ENCODE results near the gene NSF. TPM values are rescaled to one million over a fixed set of nuclear protein-coding genes. Genes with fewer than 3 reads are reported as not detected.
A peak's percentile ranks its signal among the peaks of the same experiment; 100 is the strongest.

The NSF gene
- total and polyA plus RNA-seq, 8 donors: 26.9 to 61.8 (median 32.0) TPM

DNA sequence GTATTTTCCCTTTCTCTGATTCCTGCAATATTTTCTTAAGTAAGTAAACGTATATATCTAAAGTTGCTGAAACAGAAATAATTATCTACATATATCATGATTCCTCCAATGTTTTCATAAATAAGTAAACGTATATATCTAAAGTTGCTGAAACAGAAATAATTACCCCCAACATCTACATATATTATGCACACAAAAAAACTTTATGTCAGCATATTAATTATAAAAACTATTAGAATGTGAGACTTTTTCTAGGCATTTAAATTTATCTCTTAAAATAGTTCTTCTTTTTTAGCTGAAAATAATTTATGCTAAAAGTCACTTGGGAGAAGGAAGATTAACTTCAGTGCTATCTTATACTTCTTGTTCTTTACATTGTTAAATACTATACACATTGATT lies 139.6 kb downstream of the NSF start:
- intact Hi-C loops (cut with DNase I): no loop called here

DNA sequence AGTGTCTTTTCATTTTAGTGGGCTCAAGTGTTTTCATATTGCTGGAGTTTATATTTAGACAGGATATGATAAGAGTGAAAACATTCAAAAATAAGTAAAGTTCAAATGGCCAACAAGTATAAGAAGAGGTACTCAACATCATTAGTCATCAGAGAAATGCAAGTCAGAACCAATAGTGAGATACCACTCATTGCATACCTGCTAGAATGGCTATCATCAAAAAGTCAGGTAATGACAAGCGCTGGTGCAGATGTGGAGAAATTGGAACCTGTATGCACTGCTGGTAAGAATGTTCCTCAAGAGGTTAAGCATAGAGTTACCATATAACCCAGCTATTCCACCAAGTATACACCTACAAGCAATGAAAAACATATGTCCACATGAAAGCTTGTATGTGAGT lies 140.2 kb downstream of the NSF start:
- TF ChIP-seq, protein P1, sequence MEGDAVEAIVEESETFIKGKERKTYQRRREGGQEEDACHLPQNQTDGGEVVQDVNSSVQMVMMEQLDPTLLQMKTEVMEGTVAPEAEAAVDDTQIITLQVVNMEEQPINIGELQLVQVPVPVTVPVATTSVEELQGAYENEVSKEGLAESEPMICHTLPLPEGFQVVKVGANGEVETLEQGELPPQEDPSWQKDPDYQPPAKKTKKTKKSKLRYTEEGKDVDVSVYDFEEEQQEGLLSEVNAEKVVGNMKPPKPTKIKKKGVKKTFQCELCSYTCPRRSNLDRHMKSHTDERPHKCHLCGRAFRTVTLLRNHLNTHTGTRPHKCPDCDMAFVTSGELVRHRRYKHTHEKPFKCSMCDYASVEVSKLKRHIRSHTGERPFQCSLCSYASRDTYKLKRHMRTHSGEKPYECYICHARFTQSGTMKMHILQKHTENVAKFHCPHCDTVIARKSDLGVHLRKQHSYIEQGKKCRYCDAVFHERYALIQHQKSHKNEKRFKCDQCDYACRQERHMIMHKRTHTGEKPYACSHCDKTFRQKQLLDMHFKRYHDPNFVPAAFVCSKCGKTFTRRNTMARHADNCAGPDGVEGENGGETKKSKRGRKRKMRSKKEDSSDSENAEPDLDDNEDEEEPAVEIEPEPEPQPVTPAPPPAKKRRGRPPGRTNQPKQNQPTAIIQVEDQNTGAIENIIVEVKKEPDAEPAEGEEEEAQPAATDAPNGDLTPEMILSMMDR (IDR thresholded peaks at IDR 0.05): no peak
- H3K36me3 ChIP-seq: peaks cover 0 to 46% of the 10 kb centered on the region in 2 donors
- intact Hi-C loops (cut with DNase I): no loop called here
- H3K4me1 ChIP-seq: no peaks in the 10 kb centered on the region
- H3K9me3 ChIP-seq: no peaks in the 10 kb centered on the region
- no peaks in the 10 kb centered on the region for H3K27me3 ChIP-seq
- H3K27ac ChIP-seq: no peak overlapping the region
- H3K4me3 ChIP-seq: no peak overlapping the region
- DNase-seq (no peak), ATAC-seq (peak; percentile 46)

More for the DNA sequence above, 139.6 kb downstream of the NSF start:
- TF ChIP-seq, protein P1 (IDR thresholded peaks at IDR 0.05): no peak
- ATAC-seq: no peak
- no peak for DNase-seq
- H3K9me3 ChIP-seq: no peaks in the 10 kb centered on the region
- peaks cover 0 to 46% of the 10 kb centered on the region in 2 donors for H3K36me3 ChIP-seq
- H3K4me1 ChIP-seq: no peaks in the 10 kb centered on the region
- H3K4me3 ChIP-seq: no peak overlapping the region
- H3K27me3 ChIP-seq: no peaks in the 10 kb centered on the region
- no peak overlapping the region for H3K27ac ChIP-seq

DNA sequence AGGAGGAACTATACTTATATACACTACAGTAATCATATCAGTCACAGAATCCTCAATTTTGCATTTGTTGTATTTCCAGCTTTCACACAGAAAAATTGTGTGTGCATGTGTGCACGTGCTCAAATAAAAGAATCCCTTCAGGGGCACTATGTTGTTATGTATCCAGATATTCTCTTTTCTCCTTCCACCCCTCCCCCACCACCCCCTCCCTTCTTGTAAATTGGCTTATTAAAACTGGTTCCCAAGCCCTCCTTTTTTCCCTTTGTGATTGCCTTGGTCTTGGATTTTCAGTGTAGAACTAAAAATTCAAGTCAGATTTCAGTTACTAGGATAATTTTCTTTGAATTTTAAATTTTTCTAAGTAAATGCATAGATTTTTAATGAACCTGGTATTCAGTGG lies 141.7 kb downstream of the NSF start:
- DNase-seq: no peak
- H3K36me3 ChIP-seq: peaks cover 0 to 35% of the 10 kb centered on the region in 2 donors
- no peaks in the 10 kb centered on the region for H3K9me3 ChIP-seq
- intact Hi-C loops (cut with DNase I): no loop called here
- H3K27me3 ChIP-seq: no peaks in the 10 kb centered on the region
- no peak overlapping the region for H3K4me3 ChIP-seq
- TF ChIP-seq, protein P1 (IDR thresholded peaks at IDR 0.05): no peak
- no peak for ATAC-seq
- H3K4me1 ChIP-seq: no peaks in the 10 kb centered on the region
- no peak overlapping the region for H3K27ac ChIP-seq

DNA sequence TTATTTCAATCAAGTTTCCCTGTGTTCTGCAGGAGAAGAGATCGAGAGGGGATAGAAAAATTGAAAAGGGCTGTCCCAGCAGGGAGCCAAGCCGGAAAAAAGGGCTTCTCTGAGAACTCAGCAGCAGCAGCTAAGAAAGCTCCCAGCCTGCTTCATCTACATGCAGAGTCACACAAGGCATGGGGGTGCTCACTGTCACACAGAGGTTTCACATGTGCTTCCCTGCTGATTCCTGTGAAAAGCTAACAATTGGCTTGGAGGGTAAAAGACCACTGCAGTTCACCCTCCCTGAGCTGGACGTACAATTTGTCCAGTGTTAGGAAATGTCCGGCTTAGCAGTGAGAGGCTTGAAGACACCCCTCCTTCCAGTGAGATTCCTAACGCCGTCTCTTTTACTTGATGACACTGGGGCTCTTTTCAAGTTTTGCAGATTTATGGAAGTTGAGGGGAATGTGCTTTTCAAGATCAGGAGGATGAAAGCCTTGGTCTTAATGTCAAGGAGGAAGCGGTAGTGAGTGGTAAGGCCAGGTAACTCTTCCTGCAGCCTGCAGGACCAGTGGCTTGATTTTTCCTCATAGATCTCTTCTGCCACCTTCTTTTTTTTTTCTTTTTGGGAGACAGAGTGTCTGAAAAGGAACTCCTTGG lies 142.4 kb downstream of the NSF start:
- peaks cover 0 to 29% of the 10 kb centered on the region in 2 donors for H3K36me3 ChIP-seq
- no peak overlapping the region for H3K27ac ChIP-seq
- H3K9me3 ChIP-seq: no peaks in the 10 kb centered on the region
- H3K4me3 ChIP-seq: no peak overlapping the region
- no peaks in the 10 kb centered on the region for H3K4me1 ChIP-seq
- H3K27me3 ChIP-seq: no peaks in the 10 kb centered on the region
- intact Hi-C loops (cut with DNase I): no loop called here
- no peak for ATAC-seq
- TF ChIP-seq, protein P1 (IDR thresholded peaks at IDR 0.05): no peak
- no peak for DNase-seq

DNA sequence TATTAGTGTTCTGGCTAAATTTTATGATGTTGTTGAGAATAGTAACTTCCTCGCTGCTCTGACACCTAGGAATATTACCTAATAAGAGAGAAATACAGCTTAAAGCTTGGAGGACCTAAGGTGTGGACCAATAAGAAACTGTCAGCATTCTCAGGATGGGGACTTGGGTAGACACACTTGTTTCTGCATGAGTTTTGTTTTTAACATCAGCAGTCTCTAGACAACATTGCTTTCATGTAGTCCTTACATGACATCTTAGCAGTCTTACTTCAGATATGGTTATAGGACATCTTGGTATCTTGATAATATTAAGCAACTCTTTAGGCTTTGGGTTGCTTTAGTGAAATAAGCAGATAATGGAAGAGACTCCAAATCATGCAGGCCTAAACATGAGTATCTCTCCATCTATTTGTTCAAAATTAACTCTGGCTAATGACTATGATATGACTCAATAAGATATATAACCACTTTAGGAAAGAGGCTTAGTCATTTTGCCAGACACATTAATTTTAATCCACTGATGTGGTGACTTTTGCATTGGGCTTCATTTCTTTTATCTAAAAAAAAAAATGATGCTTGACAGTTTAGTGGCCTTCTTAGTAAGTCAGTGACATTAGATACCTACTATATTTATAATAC lies 143.5 kb downstream of the NSF start:
- peaks cover 0 to 29% of the 10 kb centered on the region in 2 donors for H3K36me3 ChIP-seq
- intact Hi-C loops (cut with DNase I): no loop called here
- no peaks in the 10 kb centered on the region for H3K4me1 ChIP-seq
- no peak overlapping the region for H3K4me3 ChIP-seq
- DNase-seq (no peak), ATAC-seq (no peak)
- no peaks in the 10 kb centered on the region for H3K27me3 ChIP-seq
- no peak overlapping the region for H3K27ac ChIP-seq
- no peaks in the 10 kb centered on the region for H3K9me3 ChIP-seq
- TF ChIP-seq, protein P1 (IDR thresholded peaks at IDR 0.05): no peak

Measured in left lung (tissue), 10 donors.